Measurements from ENCODE around the gene TRIM77. TPM values are rescaled to one million over a fixed set of nuclear protein-coding genes. Genes with fewer than 3 reads are reported as not detected.
"Not testable (repeated sequence)": the region's sequence is repeated elsewhere in the genome, so short reads cannot be mapped to it uniquely, and the experiment has no call there.

TRIM77 gene
- total RNA-seq, 1 donor from 2014 or later, result not detected

GRCh38 chr11:89737116-89737515, 27.0 kb downstream of the TRIM77 start:
- intact Hi-C loops (cut with micrococcal nuclease), result no loop called here
- no peak overlapping the region for H3K27ac Mint-ChIP-seq
- no peak for DNase-seq (ENCODE audit: low spot score)
- H3K9me3 Mint-ChIP-seq, result no peaks in the 10 kb centered on the region
- no peaks in the 10 kb centered on the region for H3K4me1 Mint-ChIP-seq (ENCODE audit: low read depth)
- no peak overlapping the region for H3K4me3 Mint-ChIP-seq
- H3K36me3 Mint-ChIP-seq (ENCODE audit: low read depth), result no peaks in the 10 kb centered on the region
- no peaks in the 10 kb centered on the region for H3K27me3 Mint-ChIP-seq (ENCODE audit: insufficient read depth)

DNA sequence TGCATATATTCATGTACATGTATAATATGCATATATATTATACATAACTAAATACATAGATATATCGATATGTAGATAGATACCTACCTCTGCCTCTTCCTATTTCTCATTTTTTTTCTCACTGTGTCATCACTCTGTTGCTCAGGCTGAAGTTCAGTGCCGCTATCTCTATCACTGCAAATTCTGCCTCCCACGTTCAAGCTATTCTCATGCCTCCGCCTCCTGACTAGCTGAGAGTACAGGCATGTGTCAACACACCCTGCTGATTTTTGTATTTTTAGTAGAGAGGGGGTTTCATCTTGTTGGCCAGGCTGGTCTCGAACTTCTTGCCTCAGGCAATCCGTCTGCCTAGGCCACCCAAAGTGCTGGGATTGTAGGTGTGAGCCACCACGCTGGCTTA, 31.3 kb downstream of the TRIM77 start:
- not testable (repeated sequence) for H3K4me3 Mint-ChIP-seq

GRCh38 chr11:89744158-89744557, 34.1 kb downstream of the TRIM77 start:
- H3K4me1 Mint-ChIP-seq (ENCODE audit: low read depth); intact Hi-C loops (cut with micrococcal nuclease); H3K9me3 Mint-ChIP-seq; H3K36me3 Mint-ChIP-seq (ENCODE audit: low read depth); H3K27me3 Mint-ChIP-seq (ENCODE audit: insufficient read depth); H3K27ac Mint-ChIP-seq; DNase-seq (ENCODE audit: low spot score); H3K4me3 Mint-ChIP-seq: not testable (repeated sequence)

More for the DNA sequence above, 31.3 kb downstream of the TRIM77 start:
- DNase-seq (ENCODE audit: low spot score); H3K4me1 Mint-ChIP-seq (ENCODE audit: low read depth); H3K9me3 Mint-ChIP-seq; H3K27ac Mint-ChIP-seq; H3K36me3 Mint-ChIP-seq (ENCODE audit: low read depth); intact Hi-C loops (cut with micrococcal nuclease); H3K27me3 Mint-ChIP-seq (ENCODE audit: insufficient read depth): not testable (repeated sequence)

DNA sequence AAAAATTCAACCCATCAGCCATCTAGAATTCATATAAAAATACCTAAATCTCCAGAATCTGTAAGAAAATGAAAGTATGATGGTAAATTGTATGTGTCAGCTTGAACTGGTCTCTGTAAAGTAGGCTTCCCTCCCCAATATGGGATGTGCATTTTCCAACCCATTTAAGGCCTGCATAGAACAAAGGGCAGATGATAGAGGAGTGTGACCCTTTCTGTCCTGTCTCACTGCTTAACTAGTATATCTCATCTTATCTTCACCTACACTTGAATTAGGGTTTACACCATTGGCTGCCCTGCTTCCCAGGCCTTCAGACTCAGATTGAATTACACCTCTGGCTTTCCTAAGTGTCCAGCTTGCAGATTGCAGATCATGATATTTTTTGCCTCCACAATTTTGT, 40.7 kb downstream of the TRIM77 start:
- DNase-seq (ENCODE audit: low spot score); H3K27ac Mint-ChIP-seq; intact Hi-C loops (cut with micrococcal nuclease): not testable (repeated sequence)

More for the DNA sequence above, 40.7 kb downstream of the TRIM77 start:
- H3K36me3 Mint-ChIP-seq (ENCODE audit: low read depth); H3K9me3 Mint-ChIP-seq; H3K4me3 Mint-ChIP-seq; H3K4me1 Mint-ChIP-seq (ENCODE audit: low read depth); H3K27me3 Mint-ChIP-seq (ENCODE audit: insufficient read depth): not testable (repeated sequence)

Other genes with a start within 250 kb of the TRIM77 start
- gene NOX4, start 218.9 kb upstream of the TRIM77 start, total RNA-seq, result not detected in 2 replicates
- not detected in 2 replicates for gene TRIM49, start 98.3 kb downstream of the TRIM77 start, total RNA-seq
- not detected in 2 replicates for gene TRIM64B, start 168.2 kb downstream of the TRIM77 start, total RNA-seq
- gene TRIM49D1, start 211.9 kb downstream of the TRIM77 start, total RNA-seq, result not detected in 2 replicates
- gene TRIM49D2, start 213.8 kb downstream of the TRIM77 start, total RNA-seq, result not detected in 2 replicates

All from activated T-helper 1 cell treated with anti-CD3 and anti-CD28 coated beads, Interleukin-12 subunit alpha, Interleukin-12 subunit beta, Interleukin-2, Interleukin-4 antibody, amounts not matched to agents 30 ng/mL and 10 ng/mL and 1 ng/mL, durations not matched to agents 14 hours and 24 hours and 36 hours (primary cell).